HG03025 (cell line): ENCODE results near the gene GDE1.

ENCODE experiments used
- ATAC-seq: cut with Tn5 transposase; IDR thresholded peaks from one replicate; pipeline ENCODE4 v1.9.1; 2021; ENCODE audit warnings: mild to moderate bottlenecking, moderate library complexity; ENCODE audit not compliant: unreplicated experiment, low FRiP score

Gene GDE1

DNA sequence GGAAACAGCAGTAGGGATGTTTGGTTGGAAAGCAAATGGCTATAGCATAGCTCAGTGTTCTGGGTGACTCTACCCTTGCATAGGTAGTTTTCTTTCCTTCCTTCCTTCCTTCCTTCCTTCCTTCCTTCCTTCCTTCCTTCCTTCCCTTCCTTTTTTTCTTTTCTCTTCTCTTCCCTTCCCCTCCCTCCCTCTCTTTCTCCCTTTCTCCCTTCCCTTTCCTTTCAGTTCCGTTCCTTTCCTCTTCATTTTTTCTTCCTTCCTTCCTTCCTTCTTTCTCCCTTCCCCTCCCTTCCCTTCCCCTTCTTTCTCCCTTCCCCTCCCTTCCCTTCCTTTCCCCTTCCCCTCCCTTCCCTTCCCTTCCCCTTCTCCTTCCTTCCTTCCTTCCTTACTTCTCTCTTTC, 31.3 kb downstream of the GDE1 start:
- no peak for ATAC-seq

DNA sequence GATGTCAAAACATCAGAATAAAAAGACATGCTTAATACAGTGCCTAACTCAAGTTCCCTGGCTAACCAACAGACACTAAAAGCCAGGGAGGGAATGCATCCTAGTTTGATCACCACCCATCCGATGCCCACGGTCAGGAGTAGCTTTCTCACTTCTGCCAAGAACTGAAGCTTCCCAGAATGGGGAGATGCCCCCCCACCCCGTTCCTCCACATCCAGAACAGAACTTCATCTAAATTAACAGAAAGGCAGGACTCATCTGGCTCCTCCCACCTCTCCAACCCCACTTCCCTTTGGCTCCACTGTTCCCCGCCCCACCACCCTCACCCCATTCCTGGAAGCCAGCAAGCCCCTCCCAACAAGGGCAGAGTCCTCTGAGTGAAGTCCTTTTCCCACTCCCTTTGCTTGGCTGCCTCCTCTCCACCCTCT, 33.7 kb downstream of the GDE1 start:
- ATAC-seq, result no peak

DNA sequence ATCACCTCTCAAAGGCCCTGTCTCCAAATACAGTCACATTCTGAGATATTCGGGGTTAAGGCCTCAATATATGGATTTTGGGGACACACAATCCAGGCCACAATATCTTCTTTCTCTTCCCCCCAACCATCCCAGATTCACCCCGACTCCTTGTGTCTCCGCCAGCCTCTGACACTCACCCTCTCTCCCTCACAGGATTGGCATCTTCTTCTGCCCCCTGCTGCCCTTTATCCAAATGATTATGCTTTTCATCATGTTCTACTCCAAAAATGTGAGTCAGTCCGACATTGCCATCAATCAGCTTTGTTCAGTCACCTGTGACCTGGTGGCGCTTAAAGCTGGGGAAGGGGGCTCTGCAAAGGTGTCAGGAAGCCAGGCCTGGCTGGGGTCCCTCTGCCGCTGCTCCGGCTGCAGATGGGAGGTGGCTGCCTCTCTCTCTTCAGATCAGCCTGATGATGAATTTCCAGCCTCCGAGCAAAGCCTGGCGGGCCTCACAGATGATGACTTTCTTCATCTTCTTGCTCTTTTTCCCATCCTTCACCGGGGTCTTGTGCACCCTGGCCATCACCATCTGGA, 35.1 kb downstream of the GDE1 start:
- no peak for ATAC-seq

DNA sequence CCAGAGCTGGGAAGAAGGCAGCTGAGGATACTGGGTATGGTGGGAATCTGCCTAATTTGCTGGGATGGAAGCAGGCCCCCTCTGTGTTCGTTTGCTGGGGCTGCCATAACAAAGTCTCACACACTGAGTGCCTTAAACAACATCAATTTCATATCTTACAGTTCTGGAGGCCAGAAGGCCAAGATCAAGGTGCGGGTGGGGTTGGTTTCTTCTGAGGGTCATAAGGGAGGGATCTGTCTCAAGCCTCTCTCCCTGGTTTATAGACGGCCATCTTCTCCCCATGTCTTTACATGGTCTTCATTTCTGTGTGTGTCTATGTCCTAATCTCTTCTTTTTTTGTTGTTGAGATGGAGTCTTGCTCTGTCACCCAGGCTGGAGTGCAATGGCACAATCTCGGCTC, 35.8 kb downstream of the GDE1 start:
- no peak for ATAC-seq

DNA sequence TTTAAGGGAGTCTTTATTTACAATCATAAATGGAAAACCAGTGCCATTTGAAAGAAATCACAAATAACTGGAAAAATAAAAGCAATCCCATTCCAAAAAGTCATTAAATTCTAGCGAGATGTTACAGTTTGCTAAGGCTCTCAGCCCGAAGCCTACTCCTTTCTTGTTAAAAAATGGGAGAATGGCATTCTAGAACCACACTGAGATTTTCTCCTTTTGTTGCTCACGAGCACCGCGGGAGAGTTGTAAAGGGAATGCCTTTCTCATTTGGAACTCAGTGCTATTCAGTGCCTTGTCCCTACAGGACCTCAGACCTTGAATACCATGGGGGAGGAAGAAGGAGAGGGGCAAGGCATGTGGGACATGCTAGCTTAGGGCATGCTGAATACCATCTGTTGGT, 36.3 kb downstream of the GDE1 start:
- ATAC-seq, result no peak

DNA sequence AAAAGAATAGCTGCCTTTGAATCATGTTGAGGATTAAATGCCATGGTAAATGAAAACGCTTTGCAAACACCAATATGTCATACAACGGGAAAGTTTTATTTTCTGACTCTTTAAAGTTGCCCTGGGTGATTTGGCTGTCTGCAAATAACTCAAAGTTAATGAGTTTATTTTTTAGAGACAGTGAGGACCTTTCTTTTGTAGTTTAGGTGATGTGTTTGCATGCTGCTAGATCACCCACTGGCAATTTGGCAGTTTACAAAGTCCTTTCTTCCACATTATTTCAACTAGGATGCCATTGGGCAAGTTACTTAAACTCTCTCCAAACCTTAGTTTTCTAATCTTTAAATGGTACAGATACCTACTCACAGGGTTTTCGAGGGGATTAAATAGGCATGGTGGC, 37.8 kb downstream of the GDE1 start:
- ATAC-seq, result no peak

DNA sequence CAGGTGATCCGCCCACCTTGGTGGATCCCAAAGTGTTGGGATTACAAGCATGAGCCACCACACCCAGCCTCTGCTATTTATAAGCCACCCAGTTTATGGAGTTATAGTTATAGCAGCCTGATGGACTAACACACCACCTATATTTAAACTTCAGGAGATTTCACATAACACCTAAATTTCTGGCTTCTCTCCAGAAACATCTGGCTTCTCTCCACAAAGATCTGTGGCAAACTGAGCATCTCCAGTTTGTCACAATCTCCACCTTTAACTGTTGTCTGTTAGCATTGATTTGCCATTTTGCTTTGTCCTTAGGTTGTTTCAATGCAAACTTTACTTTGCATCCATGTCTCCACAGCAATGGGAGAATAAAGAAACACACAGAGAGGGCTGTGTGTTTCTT, 39.6 kb downstream of the GDE1 start:
- ATAC-seq, result no peak

DNA sequence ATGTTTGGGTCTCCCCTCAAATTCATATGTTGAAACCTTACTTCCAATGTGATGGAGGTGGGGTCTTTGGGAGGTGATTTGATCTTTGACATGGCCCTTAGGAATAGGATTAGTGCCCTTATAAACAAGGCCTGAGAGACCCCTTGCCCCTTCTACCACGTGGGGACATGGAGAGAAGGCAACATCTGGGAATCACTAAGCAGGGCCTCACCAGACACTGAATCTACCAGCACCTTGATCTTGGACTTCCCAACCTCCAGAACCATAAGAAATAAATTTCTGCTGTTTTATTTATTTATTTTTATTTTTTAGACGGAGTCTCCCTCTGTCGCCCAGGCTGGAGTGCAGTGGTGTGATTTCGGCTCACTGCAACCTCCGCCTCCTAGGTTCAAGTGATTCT, 40.1 kb downstream of the GDE1 start:
- ATAC-seq, result no peak

DNA sequence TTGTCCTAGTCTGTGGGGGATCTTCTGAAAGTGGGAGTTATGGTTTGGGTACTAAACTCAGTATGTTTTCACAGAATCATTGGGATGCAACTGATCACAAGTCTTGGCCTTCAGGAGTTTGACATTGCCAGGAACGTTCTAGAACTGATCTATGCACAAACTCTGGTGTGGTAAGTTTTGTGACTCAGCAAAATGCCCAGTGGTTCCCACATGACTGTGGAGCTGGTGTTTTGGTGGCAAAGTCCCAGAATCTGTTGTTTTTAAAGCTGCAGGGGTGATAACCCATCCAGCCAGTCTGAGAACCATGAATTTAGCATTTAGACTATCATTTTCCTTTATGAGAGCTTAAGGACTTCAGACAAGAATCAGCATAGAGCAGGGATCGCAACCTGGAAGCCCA, 40.6 kb downstream of the GDE1 start:
- no peak for ATAC-seq

DNA sequence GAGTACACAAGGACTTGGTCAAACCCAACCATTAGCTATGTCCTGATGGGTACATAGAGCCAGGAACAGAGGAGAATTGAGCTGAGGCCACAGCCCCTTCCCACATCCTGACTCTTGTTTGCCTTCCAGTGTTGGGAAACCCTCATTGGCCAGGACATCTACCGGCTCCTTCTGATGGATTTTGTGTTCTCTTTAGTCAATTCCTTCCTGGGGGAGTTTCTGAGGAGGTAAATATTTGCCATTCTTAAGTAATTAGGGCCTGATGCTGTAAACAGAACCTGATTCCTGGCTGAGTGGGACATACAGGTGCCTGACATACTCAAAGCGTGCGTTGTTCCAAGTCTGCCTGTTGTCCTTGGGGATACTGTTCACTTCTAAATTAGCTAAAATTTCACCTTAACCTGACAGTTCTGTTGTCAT, 42.6 kb downstream of the GDE1 start:
- no peak for ATAC-seq

DNA sequence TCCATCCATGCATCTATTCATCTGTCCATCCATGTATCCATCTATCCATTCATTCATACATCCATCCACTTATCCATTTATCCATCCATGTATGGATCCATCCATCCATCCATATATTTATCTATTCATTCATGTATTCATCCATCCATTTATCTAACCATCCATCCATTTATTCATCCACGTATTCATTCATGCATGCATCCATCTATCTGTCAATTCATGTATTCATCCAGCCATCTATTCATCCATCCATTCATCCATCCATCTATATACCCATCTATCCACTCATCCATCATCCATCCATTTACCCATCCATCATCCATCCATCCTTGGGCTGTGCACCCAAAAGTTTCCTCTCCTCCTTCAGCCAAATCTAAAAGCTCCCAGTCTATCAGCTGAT, 43.4 kb downstream of the GDE1 start:
- ATAC-seq, result no peak

DNA sequence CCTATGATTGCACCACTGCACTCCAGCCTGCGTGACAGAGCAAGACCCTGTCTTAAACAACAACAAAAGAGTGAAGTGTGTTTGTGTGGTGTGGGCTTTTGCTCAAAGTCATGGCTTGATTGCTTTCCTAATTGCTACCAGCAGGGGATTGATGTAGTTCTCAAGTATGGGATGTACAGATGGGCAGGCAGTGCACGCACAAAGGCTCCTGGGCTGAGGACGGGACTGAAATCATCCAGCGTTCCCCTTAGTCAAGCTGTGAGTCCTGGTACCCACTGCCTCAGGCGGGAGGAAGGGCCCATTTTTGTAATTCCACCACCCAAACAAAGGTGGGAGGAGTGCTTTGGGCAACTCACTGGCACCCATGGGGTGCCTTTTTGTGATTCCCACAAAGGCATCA, 47.3 kb downstream of the GDE1 start:
- no peak for ATAC-seq

DNA sequence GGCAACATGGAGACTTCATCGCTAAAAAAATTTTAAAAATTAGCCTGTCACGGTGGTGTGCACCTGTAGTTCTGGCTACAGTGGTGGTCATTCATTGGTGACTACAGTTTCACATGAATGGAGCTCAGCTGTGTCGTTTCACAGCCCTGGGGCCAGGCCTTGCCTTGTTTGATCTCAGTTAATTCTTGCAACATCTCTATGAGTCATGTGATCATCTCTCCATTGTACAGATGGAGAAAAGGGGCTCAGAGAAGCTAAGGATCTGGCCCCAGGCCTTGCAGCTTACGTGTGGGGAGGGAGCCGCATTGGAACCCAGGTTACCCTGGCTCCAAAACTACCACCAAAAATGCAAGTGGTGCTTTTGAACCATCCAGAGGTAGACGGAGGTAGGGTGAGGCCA, 49.4 kb downstream of the GDE1 start:
- no peak for ATAC-seq

DNA sequence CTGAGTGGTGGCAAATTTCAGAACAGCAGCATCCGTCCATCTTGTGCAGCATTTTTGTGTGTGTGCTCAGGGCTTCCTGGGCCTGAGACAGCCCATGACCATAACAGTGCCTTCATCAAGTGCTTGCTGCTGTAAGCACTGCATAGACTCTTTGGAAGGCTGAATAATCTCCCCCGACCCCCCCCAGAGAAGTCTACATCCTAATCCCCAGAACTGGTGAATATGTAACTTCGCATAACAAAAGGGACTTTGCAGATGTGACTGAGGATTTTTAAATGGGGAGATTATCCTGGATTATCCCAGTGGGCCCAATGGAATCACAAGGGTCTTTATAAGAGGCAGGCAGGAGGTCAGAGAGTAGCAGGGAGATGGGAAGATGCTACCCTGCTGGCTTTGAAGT, 53.6 kb downstream of the GDE1 start:
- ATAC-seq, result no peak

DNA sequence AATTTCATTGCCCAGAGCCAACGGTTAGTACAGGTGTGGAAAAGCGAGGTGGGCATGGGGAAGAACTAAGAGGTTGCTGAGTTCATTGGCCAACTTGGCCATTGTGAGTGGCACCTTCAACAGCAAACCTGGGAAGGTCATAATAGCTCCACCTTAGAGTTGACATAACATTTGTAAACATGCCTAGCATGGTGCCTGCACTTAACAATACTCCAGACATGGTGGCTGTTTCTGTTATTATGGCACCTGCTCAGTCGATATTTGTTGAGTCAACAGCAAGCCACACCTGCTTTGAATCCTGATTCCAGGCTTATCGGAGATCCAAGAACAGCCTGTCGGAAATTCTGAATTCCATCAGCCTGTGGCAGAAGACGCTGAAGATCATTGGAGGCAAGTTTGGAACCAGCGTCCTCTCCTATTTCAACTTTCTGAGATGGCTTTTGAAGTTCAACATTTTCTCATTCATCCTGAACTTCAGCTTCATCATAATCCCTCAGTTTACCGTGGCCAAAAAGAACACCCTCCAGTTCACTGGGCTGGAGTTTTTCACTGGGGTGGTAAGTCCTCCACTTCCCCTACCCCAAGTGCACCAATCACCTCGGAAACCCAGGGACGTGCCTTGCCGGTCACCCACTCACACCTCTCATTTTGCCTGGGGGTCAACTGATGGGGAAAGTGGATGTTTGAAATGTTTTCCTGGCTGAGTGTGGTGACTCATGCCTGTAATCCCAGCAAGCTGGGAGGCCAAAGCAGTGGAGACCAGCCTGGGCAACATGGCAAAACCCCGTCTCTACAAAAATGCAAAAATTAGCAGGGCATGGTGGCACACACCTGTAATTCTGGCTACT, 58.2 kb downstream of the GDE1 start:
- ATAC-seq, result no peak

DNA sequence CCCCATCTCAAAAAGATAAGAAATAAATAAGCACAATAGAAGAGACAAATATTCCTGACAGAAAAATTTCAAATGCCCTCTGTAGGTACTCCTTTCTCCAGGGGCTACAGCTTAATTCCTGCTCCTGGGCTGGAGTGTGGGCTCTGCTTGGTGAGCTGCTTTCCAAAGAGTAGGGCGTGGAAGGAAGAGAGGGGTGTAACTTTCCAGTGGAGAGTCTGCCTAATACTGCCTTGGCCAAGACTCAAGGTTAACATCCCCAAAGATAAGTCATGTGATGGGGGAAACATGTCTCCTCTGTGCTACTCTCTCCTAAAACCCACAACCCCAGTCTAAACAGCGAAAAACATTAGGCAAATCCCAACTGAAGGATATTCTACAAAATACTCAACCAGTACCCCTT, 61.5 kb downstream of the GDE1 start:
- no peak for ATAC-seq

DNA sequence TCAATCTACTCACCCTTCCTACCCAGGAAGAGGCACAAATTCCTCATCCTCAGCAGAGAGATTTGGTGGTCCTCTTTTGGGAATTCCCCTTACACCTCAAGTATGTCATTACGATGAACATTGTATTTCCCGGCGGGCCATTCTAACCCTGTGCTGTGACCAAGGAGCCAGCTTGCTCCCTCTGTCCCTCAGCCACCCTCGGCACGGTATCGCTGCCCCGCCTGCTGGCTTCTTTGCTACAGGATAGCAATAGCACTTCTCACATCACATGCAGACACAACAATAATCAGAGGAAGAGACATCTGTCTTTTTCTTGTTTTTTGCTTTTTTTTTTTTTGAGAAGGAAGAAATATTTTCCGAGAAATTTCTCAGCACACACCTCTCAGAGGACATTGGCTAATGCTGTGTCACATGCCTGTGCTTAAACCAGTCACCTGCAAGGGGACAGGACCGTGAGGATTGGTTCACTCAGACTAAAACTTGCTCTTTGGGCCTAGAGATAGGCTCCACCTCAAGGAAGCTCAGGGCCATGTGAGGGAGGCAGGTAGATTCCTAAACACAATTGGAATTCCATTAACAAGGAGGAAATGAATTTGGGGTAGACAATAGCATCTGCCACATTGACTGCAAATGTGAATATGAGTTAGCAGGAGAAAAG, 63.0 kb downstream of the GDE1 start:
- ATAC-seq, result no peak
